WERI-Rb-1 (cell line): ENCODE data around the gene ARHGAP27.

Experiments
- DNase-seq: peaks from one replicate; pipeline ENCODE4 v3.0.0-alpha.2; 2020
- H3K27ac ChIP-seq: fragments of 250-450 bp; sonication (Bioruptor Pico); 2 replicates; pipeline ENCODE4 v1.5.1; 2020; ENCODE audit warnings: mild to moderate bottlenecking, moderate library complexity
- H3K27me3 ChIP-seq: fragments of 250-450 bp; sonication (Bioruptor Pico); 2 replicates; pipeline ENCODE4 v1.5.1; 2021; ENCODE audit warnings: mild to moderate bottlenecking, low read depth, moderate library complexity; ENCODE audit not compliant: insufficient read depth, severe bottlenecking
- H3K36me3 ChIP-seq: fragments of 250-450 bp; sonication (Bioruptor Pico); 2 replicates; pipeline ENCODE4 v1.5.1; 2020; ENCODE audit warnings: mild to moderate bottlenecking, moderate library complexity
- H3K4me3 ChIP-seq: 2 replicates; pipeline ENCODE4 v1.5.1; 2011; ENCODE audit warnings: low read depth, mild to moderate bottlenecking, control low read depth, low read length
- H3K9me3 ChIP-seq: fragments of 250-450 bp; sonication (Bioruptor Pico); 2 replicates; pipeline ENCODE4 v1.5.1; 2021; ENCODE audit warnings: mild to moderate bottlenecking, moderate library complexity; ENCODE audit not compliant: severe bottlenecking
- CTCF ChIP-seq: IDR thresholded peaks from 2 replicates; pipeline ENCODE4 v1.5.1; 2011; ENCODE audit warnings: low read depth, mild to moderate bottlenecking, control low read depth, inconsistent platforms, low read length

The ARHGAP27 gene

GRCh38 chr17:45413498-45413923, 19.2 kb downstream of the ARHGAP27 start:
- TF ChIP-seq CTCF = no peak

GRCh38 chr17:45411348-45412105, 21.1 kb downstream of the ARHGAP27 start:
- Histone ChIP-seq H3K9me3 (no peaks in the 10 kb centered on the region), H3K27ac (no peak overlapping the region), H3K27me3 (no peaks in the 10 kb centered on the region), H3K4me3 (no peak overlapping the region), H3K36me3 (no peaks in the 10 kb centered on the region)
- DNase-seq = no peak
- TF ChIP-seq CTCF = no peak

More at GRCh38 chr17:45413498-45413923, 19.2 kb downstream of the ARHGAP27 start:
- H3K27ac ChIP-seq = no peak overlapping the region
- no peaks in the 10 kb centered on the region for H3K9me3 ChIP-seq
- H3K4me3 ChIP-seq = no peak overlapping the region
- H3K27me3 ChIP-seq = no peaks in the 10 kb centered on the region
- no peak for DNase-seq
- H3K36me3 ChIP-seq = no peaks in the 10 kb centered on the region

- Histone ChIP-seq H3K4me3 (no peak overlapping the region), H3K27ac (no peak overlapping the region), H3K36me3 (no peaks in the 10 kb centered on the region), H3K9me3 (no peaks in the 10 kb centered on the region), H3K27me3 (no peaks in the 10 kb centered on the region)
- TF ChIP-seq CTCF = no peak
- no peak for DNase-seq
These were observed 22.3 kb downstream of the ARHGAP27 start for GRCh38 chr17:45410144-45411091.

- H3K27me3 ChIP-seq = no peaks in the 10 kb centered on the region
- no peaks in the 10 kb centered on the region for H3K36me3 ChIP-seq
- no peaks in the 10 kb centered on the region for H3K9me3 ChIP-seq
- no peak overlapping the region for H3K4me3 ChIP-seq
- TF ChIP-seq CTCF = no peak
- no peak for DNase-seq
- H3K27ac ChIP-seq = no peak overlapping the region
These were observed 23.0 kb downstream of the ARHGAP27 start for GRCh38 chr17:45409659-45410076.

GRCh38 chr17:45408611-45409421, 23.9 kb downstream of the ARHGAP27 start:
- TF ChIP-seq CTCF = no peak
- Histone ChIP-seq H3K4me3 (no peak overlapping the region), H3K36me3 (peaks cover 4% of the 10 kb centered on the region), H3K9me3 (no peaks in the 10 kb centered on the region), H3K27me3 (no peaks in the 10 kb centered on the region), H3K27ac (no peak overlapping the region)
- DNase-seq = no peak
